Measurements from ENCODE around the gene FAM174C.

GRCh38 chr19:1254530-1255185, 20.7 kb upstream of the FAM174C start:
- no peak for TF ChIP-seq CTCF (IDR thresholded peaks at IDR 0.05; ENCODE audit: extremely low read depth in 1 of 2, insufficient read depth in 1 of 2, low read depth in 1 of 2, low read length in 2 of 2)
- no peak for TF ChIP-seq MYC (IDR thresholded peaks at IDR 0.05; ENCODE audit: low read depth, low read length)
